Astrocyte (in vitro differentiated cells and primary cell): ENCODE data around the gene MEIOSIN. TPM values are rescaled to one million over a fixed set of nuclear protein-coding genes. Genes with fewer than 3 reads are reported as not detected.

Experiments
- DNase-seq: peaks from one replicate; pipeline ENCODE4 v3.0.0-alpha.2; 2010; ENCODE audit warnings: low read depth
- FAIRE-seq: peaks from 2 replicates; lab custom pipeline; 2011; peaks lifted over from hg19 to GRCh38; lab: Jason Lieb, UNC
- H2AFZ ChIP-seq: 2 replicates; pipeline ENCODE4 v1.6.0; 2012; ENCODE audit warnings: low read depth, low read length, inconsistent platforms
- H3K27ac ChIP-seq: 2 replicates; pipeline ENCODE4 v1.5.1; 2011; ENCODE audit warnings: low read depth, low read length, inconsistent platforms
- H3K27me3 ChIP-seq: 2 replicates; pipeline ENCODE4 v1.6.0; 2011; ENCODE audit warnings: low read length, inconsistent platforms; ENCODE audit not compliant: insufficient read depth
- H3K36me3 ChIP-seq: 2 replicates; pipeline ENCODE4 v1.5.1; 2011; ENCODE audit warnings: low read length, inconsistent platforms; ENCODE audit not compliant: insufficient read depth
- H3K4me1 ChIP-seq: 2 replicates; pipeline ENCODE4 v1.5.1; 2011; ENCODE audit warnings: low read length, inconsistent platforms; ENCODE audit not compliant: insufficient read depth
- H3K4me2 ChIP-seq: 2 replicates; pipeline ENCODE4 v1.6.0; 2012; ENCODE audit warnings: low read length, inconsistent platforms
- H3K4me3 ChIP-seq: 2 replicates; pipeline ENCODE4 v1.5.1; 2011; ENCODE audit warnings: low read depth, mild to moderate bottlenecking, low read length, inconsistent platforms; ENCODE audit not compliant: insufficient read depth
- H3K79me2 ChIP-seq: 2 replicates; pipeline ENCODE4 v1.6.0; 2012; ENCODE audit warnings: mild to moderate bottlenecking, low read length, inconsistent platforms; ENCODE audit not compliant: insufficient read depth
- H3K9ac ChIP-seq: 2 replicates; pipeline ENCODE4 v1.6.0; 2012; ENCODE audit warnings: mild to moderate bottlenecking, low read length, inconsistent platforms
- H3K9me3 ChIP-seq: 2 replicates; pipeline ENCODE4 v1.5.1; 2012; ENCODE audit warnings: low read depth, mild to moderate bottlenecking, low read length, inconsistent platforms; ENCODE audit not compliant: insufficient read depth
- H4K20me1 ChIP-seq: 2 replicates; pipeline ENCODE4 v1.6.0; 2012; ENCODE audit warnings: low read length, inconsistent platforms; ENCODE audit not compliant: insufficient read depth
- H3K27ac Mint-ChIP-seq: one replicate; pipeline ENCODE4 v1.8.0; 2021; ENCODE audit warnings: mild to moderate bottlenecking, mixed read lengths; ENCODE audit not compliant: unreplicated experiment
- H3K27me3 Mint-ChIP-seq: one replicate; pipeline ENCODE4 v1.8.0; 2021; ENCODE audit warnings: low read depth, mixed read lengths; ENCODE audit not compliant: unreplicated experiment
- H3K36me3 Mint-ChIP-seq: one replicate; pipeline ENCODE4 v1.8.0; 2021; ENCODE audit warnings: low read depth, mixed read lengths; ENCODE audit not compliant: unreplicated experiment
- H3K4me1 Mint-ChIP-seq: one replicate; pipeline ENCODE4 v1.8.0; 2021; ENCODE audit warnings: low read depth, mixed read lengths; ENCODE audit not compliant: unreplicated experiment
- H3K4me3 Mint-ChIP-seq: one replicate; pipeline ENCODE4 v1.8.0; 2021; ENCODE audit warnings: mild to moderate bottlenecking, moderate library complexity, mixed read lengths; ENCODE audit not compliant: unreplicated experiment
- H3K9me3 Mint-ChIP-seq: one replicate; pipeline ENCODE4 v1.8.0; 2021; ENCODE audit warnings: mild to moderate bottlenecking, mixed read lengths; ENCODE audit not compliant: unreplicated experiment
- EZH2 ChIP-seq: IDR thresholded peaks from 2 replicates; pipeline ENCODE4 v1.6.1; 2012; ENCODE audit warnings: mild to moderate bottlenecking, low read length, inconsistent platforms; ENCODE audit not compliant: insufficient read depth
- total RNA-seq: library from RNA; stranded (reverse); gene quantifications from 2 replicates; pipeline ENCODE4 v1.2.1, GENCODE V29; 2021
- TF ChIP-seq, protein P1 (sequence below): IDR thresholded peaks from 2 replicates; pipeline ENCODE4 v1.5.1; 2011; ENCODE audit warnings: low read depth, mild to moderate bottlenecking, inconsistent platforms, low read length, moderate library complexity; ENCODE audit not compliant: insufficient read depth

Gene MEIOSIN
- total RNA-seq, 1 donor from 2014 or later, result not detected

DNA sequence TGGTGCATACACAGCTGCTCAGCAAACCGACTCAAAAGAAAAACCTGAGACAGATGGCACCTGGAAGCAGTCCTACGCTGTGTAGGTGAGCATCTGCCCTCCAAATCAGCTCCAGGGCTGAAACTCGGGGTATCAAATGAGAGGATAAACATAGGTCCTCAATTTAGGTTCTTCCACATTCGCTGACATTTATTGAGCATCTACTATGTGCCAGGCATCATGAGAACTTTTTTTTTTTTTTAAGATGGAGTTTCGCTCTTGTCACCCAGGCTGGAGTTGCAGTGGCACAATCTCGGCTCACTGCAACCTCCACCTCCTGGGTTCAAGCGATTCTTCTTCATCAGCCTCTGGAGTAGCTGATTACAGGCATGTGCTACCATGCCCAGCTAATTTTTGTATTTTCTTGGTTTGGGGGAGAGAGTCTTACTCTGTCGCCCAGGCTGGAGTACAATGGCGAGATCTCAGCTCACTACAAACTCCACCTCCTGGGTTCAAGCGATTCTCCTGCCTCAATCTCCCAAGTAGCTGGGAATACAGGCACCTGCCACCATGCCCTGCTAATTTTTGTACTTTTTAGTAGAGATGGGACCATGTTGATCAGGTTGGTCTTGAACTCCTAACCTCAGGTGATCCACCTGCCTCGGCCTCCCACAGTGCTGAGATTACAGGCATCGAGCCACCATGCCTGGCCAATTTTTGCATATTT, 27.4 kb upstream of the MEIOSIN start:
- Histone ChIP-seq H3K9ac (no peak overlapping the region), H3K4me3 (no peak overlapping the region), H3K9me3 (no peaks in the 10 kb centered on the region), H3K4me2 (no peak overlapping the region), H3K36me3 (peaks cover 10% of the 10 kb centered on the region), H3K27ac (no peak overlapping the region), H3K4me1 (no peaks in the 10 kb centered on the region), H2AFZ (no peak overlapping the region), H3K79me2 (peaks cover 1% of the 10 kb centered on the region), H3K27me3 (no peaks in the 10 kb centered on the region), H4K20me1 (peaks cover 6% of the 10 kb centered on the region)
- peaks cover 2% of the 10 kb centered on the region for H3K4me1 Mint-ChIP-seq
- H3K36me3 Mint-ChIP-seq, result peaks cover 22% of the 10 kb centered on the region
- TF ChIP-seq, protein P1, sequence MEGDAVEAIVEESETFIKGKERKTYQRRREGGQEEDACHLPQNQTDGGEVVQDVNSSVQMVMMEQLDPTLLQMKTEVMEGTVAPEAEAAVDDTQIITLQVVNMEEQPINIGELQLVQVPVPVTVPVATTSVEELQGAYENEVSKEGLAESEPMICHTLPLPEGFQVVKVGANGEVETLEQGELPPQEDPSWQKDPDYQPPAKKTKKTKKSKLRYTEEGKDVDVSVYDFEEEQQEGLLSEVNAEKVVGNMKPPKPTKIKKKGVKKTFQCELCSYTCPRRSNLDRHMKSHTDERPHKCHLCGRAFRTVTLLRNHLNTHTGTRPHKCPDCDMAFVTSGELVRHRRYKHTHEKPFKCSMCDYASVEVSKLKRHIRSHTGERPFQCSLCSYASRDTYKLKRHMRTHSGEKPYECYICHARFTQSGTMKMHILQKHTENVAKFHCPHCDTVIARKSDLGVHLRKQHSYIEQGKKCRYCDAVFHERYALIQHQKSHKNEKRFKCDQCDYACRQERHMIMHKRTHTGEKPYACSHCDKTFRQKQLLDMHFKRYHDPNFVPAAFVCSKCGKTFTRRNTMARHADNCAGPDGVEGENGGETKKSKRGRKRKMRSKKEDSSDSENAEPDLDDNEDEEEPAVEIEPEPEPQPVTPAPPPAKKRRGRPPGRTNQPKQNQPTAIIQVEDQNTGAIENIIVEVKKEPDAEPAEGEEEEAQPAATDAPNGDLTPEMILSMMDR, result no peak
- TF ChIP-seq EZH2, result no peak
- H3K9me3 Mint-ChIP-seq, result peaks cover 1% of the 10 kb centered on the region
- DNase-seq (no peak), FAIRE-seq (no peak)
- no peaks in the 10 kb centered on the region for H3K27me3 Mint-ChIP-seq
- no peak overlapping the region for H3K4me3 Mint-ChIP-seq
- no peak overlapping the region for H3K27ac Mint-ChIP-seq

DNA sequence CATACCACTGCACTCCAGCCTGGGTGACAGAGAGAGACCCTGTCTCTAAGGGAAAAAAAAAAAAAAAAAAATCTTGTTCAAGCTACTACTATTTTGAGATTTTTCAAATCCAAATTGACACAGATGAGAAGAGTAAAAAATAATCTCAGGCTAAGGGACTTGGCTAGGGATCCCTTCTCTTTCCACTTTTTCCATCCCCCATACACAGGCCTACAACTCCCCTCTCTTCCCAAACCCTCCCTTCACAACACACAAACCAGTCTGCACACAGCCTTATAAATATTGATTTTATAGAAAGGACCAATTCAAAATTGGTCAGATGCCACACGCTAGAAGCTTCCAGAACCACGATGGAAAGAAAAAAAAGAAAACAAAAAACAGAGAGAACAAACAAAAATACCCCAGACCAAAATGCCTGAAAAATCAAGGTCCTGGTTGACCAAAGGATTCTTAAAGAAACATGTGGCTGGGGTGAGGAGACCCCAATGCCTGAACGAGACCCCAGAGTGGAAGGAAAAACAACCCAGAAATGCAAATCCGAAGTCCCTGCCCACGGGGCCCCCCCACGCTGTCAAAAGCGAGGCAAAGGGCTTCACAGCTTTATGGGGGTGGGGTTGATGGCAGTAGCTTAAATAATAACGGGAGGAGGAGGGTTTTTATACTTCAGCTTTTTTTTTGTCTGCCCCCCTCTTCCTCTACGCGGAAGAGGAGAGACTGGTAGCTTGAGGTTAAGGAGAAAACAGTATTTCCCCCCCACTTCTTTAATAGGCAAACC, 22.7 kb upstream of the MEIOSIN start:
- Mint-ChIP-seq H3K27me3 (no peaks in the 10 kb centered on the region), H3K36me3 (peaks cover 10% of the 10 kb centered on the region), H3K4me3 (peak overlapping the region; percentile 69), H3K4me1 (peaks cover 7% of the 10 kb centered on the region), H3K9me3 (no peaks in the 10 kb centered on the region), H3K27ac (peak overlapping the region; percentile 20)
- Histone ChIP-seq H3K4me2 (no peak overlapping the region), H3K79me2 (peaks cover 44% of the 10 kb centered on the region), H3K9ac (no peak overlapping the region), H3K9me3 (no peaks in the 10 kb centered on the region), H3K27me3 (no peaks in the 10 kb centered on the region), H4K20me1 (peaks cover 12% of the 10 kb centered on the region), H2AFZ (no peak overlapping the region), H3K4me3 (no peak overlapping the region), H3K36me3 (no peaks in the 10 kb centered on the region), H3K4me1 (no peaks in the 10 kb centered on the region), H3K27ac (no peak overlapping the region)
- no peak for FAIRE-seq
- TF ChIP-seq, protein P1, result no peak
- no peak for TF ChIP-seq EZH2
- no peak for DNase-seq
